Pons (tissue), 1 donor: ENCODE results near the gene COX4I2.

ENCODE experiments used
- DNase-seq: peaks from one replicate; pipeline ENCODE4 v3.0.0-alpha.2; 2016; ENCODE audit warnings: low spot score

The COX4I2 gene

DNA sequence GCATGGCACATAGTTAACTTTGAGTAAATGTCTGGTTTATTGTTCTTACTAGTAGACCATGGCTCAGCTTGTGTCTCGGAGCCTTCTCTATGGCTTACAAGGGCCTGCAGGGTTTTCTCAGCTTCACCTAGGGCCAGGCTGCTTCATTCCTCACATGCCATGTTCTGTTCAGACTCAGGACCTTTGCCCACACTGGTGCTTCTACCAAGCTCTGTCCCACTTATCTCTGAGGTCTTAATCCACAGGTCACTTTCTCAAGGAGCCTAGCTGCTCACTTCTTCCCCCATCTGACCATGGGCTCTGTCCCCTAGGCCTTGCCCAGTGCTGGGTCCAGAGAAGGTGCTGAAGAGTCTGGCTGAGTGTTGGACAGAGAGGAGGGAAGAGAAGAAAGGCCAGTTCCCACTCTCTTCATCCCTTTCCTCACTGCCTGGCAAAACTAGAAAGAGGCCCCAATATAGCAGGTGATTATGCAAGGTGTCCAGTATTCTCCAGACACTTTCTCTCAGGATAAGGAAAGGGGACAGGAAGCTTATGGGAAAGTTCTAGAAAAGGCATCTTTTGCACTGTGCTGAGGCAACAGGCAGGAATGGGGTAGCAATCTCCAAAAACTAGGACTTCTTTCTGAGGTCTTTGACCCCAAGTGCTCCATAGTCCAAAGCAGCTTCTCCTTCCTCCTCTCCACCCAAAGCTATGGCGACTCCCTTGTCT, 40.0 kb downstream of the COX4I2 start:
- no peak for DNase-seq

DNA sequence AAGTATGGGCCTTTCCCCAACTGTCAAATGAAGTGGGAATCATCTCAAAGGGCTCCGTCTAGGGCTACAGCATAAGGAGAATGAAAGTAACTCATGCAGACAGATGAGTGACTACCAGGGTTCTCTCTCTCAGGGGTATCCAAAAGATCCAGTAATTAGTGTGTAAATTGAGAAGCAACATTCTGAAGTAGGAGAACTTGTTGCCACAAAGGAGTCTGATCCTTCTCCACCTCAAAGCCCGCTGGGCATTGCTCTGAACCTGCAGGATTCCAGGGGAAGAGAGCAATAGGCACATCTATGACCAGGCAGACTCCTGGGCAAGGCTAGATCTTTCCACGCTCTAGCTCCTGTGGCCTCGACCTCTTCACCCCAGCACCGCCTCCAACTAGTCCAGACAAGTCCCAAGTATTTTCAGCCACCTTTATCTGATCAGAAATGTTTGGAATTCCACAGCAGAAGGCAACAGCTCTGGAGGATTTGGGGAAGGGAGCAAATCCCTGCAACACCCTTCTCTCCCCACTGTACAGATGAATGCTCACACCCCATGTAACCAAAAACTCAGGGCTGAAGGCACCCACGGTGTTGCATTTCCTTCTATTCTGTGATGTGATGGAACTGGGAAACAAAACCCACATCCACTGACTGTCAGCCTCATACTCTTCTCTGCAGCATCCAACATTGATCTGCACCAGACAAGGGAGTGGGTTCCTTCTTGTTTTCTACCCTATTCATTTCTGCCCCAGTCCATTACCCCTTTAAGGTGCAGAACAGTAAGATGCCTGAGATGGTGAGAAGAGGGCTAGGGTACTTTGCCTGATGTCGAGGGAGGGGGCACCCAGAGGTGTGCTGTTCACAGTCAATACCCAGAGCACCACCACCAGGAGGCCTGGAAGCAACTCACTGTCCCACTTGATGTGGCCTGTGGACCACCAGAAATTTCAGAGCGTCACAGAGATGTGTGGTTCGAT, 41.0 kb downstream of the COX4I2 start:
- DNase-seq = no peak

DNA sequence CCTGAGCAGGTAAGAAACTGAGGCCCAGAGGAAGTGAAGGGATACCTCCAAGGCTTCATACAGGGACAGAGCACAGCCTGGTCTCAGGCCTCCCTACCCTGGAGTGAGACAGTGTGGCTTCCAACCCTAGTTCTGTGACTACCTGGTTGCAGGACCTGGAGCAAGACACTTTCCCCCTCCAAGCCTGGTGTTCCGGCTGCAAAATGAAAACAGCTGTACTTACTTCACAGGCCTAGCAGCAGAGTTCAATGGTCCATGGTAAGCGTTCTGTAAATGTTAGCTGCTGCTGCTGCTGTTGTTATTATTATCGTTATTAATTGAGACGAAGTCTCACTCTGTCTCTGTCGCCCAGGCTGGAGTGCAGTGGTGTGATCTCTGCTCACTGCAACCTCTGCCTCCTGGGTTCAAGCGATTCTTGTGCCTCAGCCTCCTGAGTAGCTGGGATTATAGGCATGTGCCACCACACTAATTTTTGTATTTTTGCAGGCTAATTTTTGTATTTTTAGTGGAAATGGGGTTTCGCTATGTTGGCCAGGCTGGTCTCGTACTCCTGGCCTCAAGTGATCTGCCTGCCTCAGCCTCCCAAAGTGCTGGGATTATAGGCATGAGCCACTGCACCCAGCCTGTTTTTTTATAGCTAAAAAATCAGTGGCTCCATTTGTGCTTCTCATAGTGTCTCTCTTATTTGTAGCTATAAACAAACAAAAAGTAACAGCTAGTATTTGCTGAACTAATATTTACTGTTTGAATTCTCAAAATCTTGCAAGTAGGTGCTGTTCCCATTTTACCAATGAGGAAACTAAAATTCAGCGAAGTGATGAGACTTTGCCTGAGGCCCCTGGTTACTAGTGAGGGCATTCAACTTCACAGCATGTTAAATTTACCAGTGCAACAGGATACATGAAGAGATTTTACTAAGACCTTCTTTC, 41.9 kb downstream of the COX4I2 start:
- DNase-seq = no peak

DNA sequence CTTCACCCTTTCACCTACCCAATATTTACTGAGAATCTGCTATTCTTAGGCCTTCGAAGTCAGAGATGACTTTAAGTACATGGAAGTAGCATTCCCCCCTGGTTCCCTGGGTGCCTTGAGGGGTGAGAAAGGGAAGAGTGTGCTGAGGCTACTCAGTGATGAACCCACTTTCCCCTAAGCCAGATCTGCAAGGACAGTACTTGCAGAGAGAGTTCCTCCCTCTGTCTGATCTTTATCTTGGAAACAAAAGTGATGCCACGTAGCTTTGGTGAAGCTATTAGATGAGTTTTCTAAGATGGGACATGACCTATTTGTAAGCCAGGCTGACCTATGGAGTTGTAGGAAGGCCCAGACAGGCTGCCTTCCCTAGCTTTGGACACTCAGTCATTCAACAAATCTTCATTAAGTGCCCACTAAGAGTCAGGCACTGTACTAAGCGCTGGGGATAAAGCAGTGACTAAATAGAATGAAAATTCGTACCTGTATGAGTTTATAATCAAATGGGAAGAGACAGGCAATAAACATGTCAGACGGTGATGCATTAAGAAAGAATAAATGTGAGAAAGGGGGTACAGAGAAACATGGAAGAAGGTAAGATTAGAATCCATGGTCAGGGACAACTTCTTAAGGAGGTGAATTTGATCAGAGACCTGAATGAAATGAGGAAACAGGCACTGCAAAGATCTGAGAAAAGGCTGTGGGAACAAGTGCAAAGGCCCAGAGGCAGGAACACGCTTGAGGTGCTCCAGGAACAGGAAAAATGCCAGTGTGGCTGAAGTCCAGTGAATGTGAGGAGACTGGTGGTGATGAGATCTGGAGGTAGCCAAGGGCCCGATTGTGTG, 42.8 kb downstream of the COX4I2 start:
- DNase-seq = peak; percentile 6

DNA sequence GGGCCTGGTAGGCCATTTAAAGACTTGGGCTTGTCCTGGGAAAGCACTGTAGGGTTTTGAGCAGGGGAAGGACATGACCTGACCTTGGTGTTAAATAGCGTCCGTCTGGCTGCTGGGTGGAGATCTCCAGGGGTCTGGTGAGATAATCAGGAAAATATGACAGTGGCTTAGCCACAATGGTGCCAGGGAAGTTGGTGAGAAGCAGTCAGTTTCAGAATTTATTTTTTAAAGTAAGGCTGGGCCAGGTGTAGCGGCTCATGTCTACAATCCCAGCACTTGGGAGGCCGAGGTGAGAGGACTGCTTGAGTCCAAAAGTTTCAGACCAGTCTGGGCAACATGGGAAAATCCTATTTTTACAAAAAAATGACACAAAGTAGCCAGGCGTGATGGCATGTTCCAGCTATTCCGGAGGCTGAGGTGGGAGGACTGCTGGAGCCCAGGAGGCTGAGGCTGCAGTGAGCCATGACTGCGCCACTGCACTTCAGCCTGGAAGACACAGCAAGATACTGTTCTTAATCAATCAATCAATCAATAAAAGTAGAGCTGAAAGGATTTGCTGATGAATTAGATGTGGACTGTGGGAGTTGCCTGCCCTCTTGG, 43.5 kb downstream of the COX4I2 start:
- no peak for DNase-seq

DNA sequence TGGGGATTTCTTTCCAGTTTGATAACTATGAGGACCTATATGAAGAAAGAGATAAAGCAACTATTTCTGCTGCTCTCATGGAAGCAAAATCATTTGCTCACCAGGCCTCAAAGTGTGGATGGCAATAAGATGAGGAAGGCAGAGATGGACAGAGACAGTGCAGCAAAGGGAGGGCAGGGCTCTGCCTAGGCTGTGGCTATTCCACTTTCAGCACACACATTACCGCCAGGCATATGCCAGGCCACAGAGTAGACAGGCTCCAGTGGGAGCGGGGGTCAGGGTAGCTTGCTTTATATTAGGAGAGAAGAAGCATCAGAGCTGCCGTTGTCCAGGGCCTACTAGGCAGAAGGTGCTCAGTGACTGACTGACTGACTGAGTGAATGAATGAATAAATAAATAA, 44.1 kb downstream of the COX4I2 start:
- DNase-seq = no peak

DNA sequence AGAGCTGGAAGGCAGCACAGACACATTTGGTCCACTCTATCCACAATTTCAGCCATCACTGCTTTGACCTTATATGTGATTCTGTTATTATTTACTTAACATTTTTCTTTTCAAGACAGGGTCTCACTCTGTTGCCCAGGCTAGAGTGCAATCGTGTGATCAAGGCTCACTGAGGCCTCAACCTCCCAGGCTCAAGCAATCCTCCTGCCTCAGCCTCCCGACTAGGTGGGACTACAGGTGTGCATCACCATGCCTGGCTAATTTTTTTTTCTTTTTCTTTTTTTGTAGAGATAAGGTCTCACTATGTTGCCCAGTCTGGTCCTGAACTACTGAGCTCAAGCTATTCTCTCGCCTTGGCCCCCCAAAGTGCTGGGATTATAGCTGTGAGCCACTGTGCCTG, 44.6 kb downstream of the COX4I2 start:
- no peak for DNase-seq

DNA sequence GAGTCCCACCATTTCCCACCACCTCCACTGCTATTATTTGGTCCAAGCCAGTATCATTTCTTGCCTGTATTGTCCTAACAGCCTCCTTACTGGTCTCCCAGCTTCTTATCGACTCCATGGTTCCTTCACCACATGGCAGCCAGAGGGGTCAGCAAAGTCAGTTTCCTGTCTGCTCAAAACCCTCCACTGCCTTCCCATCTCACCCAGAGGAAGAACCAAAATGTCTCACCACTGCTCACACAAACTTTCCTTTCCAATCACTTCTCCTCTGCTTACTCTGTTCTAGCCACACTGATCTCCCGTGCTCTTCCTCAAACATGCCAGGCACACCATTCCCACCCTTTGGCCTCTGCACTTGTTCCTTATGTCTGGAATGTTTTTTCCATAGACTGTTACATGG, 45.2 kb downstream of the COX4I2 start:
- DNase-seq = no peak

DNA sequence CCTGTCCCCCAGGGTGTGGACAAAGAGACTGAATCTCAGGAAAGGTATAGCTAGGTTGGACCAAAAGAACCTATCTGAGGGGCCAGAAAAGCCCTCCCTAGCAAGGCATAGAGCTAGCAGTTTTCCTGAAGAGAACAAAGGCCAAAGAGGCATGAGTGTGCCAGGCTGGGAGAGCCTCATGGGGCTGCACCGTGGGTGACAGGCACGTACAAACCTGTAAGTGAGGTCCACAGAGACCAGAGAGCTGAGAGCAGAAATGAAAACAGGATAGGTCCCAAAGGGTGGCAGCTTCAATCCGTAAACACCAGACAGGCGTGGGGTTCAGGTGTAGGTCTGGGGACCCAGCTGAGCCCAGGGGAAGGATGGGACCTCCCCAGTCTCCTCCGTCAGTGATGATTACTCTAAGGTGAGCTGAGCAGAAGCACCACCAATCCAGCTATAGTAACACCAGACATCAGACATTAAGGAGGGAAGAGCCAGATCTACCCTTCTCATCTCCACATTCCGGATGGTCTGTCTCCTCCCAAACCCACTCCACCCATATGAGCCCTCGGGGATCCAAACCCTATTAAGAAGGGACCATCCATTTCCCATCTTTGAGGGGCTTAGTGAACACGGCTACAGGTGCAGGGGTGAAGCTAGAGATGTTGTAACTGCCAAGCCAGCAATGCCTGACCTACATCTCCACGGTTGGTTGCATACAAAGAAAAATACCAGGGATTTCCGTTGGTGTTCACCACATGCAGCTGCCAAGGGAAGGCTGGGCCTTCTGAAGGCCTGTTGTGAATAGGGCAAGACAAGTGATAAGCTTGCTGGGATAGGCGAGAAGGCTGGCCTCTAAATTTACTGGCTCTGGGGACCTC, 46.7 kb downstream of the COX4I2 start:
- no peak for DNase-seq

DNA sequence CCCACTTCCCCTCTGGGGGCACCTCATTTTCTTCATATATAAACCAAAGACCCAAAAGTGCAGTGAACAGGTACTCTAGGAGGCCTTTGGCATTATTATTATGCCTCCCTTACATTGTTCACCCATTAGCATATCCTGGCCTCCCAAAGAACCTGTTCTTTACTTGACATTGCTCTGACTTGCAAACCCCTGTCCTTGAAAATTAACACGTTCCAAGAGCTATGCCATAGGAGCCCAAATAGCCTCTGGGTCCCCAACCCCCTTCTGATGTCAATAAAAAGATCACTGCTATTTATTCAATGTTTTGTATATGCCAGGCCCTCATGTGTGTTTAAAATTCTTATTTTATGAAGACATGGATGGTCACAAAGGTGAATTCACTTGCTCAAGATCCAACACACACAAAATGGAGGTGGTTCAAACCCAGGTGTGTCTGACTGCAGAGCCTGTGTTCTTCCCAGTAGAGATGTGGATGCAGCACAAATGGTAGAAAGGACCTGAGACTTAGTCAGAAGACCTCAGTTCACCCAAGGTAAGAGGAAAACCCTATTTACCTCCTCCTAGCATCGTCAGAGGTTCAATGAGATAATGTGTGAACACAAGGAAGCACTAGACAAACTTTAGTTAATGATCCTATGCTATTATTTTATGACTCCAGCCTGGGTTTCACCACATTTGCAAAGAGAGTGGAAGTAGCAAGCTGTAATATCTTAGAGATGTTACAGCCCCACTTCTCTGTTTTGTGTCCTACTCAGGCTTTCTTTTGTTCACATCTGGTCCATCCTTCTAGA, 48.3 kb downstream of the COX4I2 start:
- DNase-seq = no peak

DNA sequence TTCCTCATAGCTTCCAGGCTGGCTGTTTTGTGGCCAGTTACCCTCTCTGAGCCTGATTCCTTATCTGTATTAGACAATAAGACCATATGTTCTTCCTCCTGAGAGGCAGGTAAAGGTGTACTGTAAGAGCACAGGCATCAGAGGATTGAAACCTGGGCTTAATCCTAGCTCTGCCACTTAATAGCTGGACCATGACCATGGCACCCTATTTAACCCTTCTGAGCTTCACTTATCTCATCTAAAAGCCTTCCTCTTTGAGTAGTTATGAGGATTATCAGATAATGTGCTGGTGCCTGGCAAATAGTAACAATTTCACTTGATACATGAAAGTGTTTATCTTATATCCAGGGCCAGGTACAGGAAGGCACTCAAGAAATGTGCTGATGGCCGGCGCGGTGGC, 50.1 kb downstream of the COX4I2 start:
- DNase-seq = no peak

DNA sequence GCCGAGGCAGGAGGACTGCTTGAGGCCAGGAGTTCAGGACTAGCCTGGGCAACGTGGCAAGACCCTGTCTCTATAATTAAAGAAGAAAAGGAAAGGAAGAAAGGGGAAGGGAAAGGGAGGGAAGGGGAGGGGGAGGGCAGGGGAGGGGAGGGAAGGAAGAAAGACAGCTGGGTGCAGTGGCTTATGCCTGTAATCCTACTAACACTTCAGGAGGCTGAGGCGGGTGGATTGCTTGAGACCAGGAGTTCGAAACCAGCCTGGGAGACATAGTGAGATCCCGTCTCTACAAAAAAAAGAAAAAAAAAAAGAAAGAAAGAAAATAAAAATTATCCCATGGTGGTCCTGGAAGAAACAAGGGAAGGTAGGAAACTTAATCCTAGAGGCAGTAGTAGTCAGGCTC, 51.4 kb downstream of the COX4I2 start:
- no peak for DNase-seq

DNA sequence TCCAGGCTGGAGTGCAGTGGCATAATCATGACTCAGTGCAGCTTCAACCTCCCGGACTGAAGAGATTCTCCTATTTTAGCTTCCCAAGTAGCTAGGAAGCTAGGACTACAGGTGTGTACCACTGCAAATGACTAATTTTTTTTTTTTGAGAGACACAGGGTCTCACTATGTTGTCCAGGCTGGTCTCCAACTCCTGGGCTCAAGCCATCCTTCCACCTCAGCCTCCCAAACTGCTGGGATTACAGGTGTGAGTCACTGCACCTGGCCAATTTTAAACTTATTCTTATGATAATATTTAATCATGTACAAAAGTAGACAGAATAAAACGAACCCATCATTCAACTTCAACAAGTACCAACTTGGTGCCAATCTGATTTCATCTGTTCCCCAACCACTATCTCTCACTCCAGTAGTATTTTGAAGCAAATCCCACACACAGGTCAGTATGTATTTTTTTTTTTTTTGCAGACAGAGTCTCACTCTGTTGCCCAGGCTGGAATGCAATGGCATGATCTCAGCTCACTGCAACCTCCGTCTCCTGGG, 52.5 kb downstream of the COX4I2 start:
- no peak for DNase-seq

DNA sequence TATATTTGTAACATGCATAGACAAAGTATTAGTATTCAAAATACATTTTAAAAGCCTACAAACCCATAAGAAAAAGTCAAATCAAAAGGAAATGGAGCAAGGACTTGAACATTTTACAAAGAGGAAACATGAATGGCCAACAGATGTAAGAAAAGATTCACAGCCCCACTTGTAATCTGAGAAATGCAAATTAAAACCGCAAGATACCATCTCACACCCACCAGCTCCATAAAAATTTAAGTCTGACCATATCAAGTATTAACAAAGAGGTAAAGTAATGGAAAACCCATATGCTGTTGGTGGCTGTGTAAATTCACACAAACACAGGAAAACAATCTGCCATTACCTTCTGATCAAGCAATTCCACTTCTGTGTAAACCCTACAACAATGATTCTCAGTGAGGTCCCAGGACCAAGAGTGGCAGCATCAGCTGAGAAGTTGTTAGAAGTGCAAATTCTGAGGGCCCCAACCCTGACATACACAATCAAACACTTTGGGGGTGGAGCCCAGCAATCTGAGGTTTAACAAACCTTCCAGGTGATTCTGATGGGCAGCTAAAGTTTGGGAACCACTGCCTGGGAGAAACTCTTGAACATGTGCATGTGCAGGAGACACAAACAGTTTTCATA, 54.0 kb downstream of the COX4I2 start:
- no peak for DNase-seq

DNA sequence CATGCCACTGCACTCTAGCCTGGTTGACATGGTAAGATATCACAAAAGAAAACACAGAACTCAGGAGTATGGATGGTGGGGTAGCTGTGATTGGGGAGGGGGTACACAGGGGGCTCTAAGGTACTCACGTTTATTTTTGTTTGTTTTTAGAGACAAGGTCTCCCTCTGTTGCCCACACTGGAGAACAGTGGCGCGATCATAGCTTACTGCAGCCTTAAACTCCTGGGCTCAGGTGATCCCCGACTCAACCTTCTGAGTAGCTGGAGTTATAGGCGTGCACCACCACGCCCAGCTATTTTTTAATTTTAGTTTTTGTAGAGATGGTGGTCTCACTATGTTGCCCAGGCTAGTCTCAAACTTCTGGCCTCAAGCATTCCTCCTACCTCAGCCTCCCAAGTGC, 55.7 kb downstream of the COX4I2 start:
- DNase-seq = no peak

DNA sequence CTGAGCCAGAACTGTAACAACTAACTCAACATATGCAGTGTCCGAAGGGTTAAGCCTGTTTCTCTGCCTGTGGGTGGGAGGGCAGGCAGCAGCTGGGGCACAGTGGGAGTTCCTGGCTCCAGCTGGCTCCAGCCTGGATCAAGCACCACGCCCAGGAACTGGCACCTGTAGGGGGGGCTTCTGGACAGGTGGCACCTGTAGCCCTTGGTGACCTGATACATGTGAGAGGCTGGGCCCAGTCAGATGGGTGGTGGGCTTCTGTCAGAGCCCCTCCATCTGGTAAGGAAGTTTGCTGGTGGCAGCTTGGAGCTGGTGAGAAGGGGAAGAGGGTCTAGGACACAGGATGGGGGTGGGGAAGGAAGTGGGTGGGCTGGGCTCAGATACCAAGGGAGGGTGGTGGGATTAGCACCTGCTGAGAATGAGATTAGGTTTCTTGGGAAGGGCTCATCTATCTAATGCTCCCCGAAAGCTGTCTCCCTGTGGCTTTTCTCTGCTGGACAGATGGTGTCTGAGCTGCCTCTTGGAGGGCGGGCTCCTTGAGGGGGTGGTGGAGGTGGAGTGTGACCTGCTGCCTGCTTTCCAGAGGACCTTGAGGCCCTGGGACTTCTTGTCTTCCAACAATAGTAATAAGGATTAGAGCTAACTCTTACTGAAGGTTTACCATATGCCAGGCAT, 56.4 kb downstream of the COX4I2 start:
- no peak for DNase-seq
